ENCODE data around the gene ARHGAP40. TPM values are rescaled to one million over a fixed set of nuclear protein-coding genes. Genes with fewer than 3 reads are reported as not detected.

Gene ARHGAP40
- total RNA-seq, 1 donor from 2014 or later = not detected

- no peak for DNase-seq (ENCODE audit: low read depth in 2 of 2)
Measured at GRCh38 chr20:38674765-38675133, 73.1 kb downstream of the ARHGAP40 start.

DNA sequence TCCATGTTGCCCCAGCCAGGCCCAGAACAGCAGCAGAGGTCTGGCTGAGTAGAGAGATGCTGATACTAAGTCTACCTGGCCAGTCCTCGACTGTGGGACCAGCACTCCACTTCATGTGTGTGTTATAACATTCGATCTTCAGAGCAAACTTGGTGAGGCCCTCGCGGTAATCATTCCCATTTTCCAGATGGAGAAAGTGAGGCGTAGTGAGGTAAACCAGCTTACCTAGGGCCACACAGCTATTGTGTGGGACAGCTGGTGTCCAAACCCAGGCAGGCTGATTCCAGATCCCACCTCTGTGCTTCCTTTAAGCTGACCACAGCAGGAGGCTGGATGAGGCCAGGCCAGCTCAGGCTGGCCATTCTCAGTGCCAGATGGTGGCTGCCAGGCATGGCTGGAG, 75.0 kb downstream of the ARHGAP40 start:
- no peak for DNase-seq (ENCODE audit: low read depth in 2 of 2)

DNA sequence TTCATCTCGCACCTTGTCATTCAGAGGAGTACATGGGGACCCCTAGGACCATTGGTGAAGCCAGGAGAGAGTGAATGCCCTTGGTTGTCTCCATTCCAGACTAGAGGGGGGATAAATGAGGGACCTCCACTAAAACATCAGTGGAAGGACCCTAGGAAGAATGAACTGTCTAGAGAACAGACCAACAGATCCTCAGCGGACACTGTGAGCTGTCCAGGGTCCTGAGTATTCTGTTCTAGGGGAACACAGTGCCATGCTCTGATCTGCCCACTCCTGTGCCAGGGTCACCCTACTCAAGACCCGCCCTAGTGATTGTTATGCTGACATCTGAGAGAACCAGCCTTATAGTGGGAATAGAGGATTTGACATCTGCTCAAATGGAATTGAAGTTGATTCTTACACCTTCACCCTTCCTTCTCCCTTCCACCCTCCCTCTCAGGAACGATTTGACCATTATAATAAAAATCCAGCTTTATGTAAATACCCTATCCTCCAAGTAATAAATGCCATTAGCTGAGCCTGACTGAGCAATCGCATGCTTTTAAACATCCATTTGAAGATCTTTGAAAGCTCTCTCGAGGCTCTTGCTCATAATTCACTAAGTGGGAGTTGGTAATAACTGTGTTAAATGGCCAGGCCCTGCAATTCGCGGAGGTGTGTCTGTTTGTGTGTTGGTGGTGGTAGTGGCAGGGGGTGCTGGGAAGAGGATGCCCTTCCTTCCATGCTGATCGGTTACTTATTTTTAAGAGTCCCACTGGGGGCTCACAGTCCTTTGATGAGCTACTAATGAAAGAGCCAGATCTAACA, 79.1 kb downstream of the ARHGAP40 start:
- DNase-seq (ENCODE audit: low read depth in 2 of 2) = peak; percentile 10 to 65

- no peak for DNase-seq (ENCODE audit: low read depth in 2 of 2)
Measured at GRCh38 chr20:38685271-38685670, 83.7 kb downstream of the ARHGAP40 start.

- peak; percentile 24 to 60 for DNase-seq (ENCODE audit: low read depth in 2 of 2)
Measured at GRCh38 chr20:38685853-38686473, 84.4 kb downstream of the ARHGAP40 start.

GRCh38 chr20:38692436-38693411, 91.1 kb downstream of the ARHGAP40 start:
- peak; percentile 45 to 74 for DNase-seq (ENCODE audit: low read depth in 2 of 2)

- DNase-seq (ENCODE audit: low read depth in 2 of 2) = no peak
Measured at GRCh38 chr20:38697306-38697705, 95.7 kb downstream of the ARHGAP40 start.

DNA sequence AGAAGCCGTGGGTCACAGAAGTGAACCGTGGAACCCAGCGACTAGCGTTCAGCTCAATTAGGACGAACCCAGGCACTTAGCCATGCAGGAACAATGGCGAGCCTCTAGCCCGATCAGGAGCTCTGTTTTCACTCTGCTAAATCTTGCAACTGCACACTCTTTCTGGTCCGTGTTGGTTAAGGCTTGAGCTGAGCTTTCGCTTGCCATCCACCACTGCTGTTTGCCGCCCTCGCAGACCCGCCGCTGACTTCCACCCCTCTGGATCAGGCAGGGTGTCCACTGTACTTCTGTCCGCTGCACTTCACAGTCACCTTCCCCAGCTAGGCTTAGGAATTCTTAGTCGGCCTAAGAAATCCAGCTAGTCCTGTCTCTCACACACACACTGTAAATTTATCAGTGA, 96.9 kb downstream of the ARHGAP40 start:
- no peak for DNase-seq (ENCODE audit: low read depth in 2 of 2)

DNA sequence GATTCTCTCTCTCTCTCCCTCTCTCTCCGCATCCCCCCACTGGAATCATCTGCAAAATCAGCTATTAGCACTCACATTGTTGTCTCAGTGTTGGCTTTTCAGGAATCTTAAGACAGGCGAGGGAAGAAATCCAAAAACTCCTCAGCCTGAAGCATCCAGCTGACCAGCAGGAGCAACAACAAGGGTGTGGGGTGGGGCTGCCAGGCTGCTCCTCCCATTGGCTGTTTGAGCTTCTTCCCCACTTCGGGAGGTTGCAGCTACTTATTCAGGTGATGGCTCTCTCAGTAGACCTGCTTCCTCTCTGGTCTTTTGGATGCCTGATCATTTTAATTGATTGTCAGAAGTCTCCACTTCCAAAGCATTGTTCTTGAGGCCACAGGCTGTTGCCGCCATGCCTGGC, 98.5 kb downstream of the ARHGAP40 start:
- no peak for DNase-seq (ENCODE audit: low read depth in 2 of 2)

Other genes starting within 250 kb of the ARHGAP40 start
- 5.1 and 7.0 TPM in 2 replicates for gene SNHG17, start 166.5 kb upstream of the ARHGAP40 start, total RNA-seq
- gene RALGAPB, start 129.0 kb upstream of the ARHGAP40 start, total RNA-seq = 16.3 and 21.1 TPM in 2 replicates
- not detected in 2 replicates for gene ADIG, start 20.6 kb upstream of the ARHGAP40 start, total RNA-seq
- not detected in 2 replicates for gene SLC32A1, start 122.7 kb downstream of the ARHGAP40 start, total RNA-seq
- 6.9 and 7.3 TPM in 2 replicates for gene ACTR5, start 146.7 kb downstream of the ARHGAP40 start, total RNA-seq
- 135 and 166 TPM in 2 replicates for gene PPP1R16B, start 203.9 kb downstream of the ARHGAP40 start, total RNA-seq